NCI-H2196 treated with DMSO at 0.1 percent for 48 hours (cell line): ENCODE data around the gene GALNT13.

Source experiments
- DNase-seq: peaks from one replicate; lab custom pipeline; 2025; ENCODE audit not compliant: unreplicated experiment; lab: John Stamatoyannopoulos, UW

The GALNT13 gene

DNA sequence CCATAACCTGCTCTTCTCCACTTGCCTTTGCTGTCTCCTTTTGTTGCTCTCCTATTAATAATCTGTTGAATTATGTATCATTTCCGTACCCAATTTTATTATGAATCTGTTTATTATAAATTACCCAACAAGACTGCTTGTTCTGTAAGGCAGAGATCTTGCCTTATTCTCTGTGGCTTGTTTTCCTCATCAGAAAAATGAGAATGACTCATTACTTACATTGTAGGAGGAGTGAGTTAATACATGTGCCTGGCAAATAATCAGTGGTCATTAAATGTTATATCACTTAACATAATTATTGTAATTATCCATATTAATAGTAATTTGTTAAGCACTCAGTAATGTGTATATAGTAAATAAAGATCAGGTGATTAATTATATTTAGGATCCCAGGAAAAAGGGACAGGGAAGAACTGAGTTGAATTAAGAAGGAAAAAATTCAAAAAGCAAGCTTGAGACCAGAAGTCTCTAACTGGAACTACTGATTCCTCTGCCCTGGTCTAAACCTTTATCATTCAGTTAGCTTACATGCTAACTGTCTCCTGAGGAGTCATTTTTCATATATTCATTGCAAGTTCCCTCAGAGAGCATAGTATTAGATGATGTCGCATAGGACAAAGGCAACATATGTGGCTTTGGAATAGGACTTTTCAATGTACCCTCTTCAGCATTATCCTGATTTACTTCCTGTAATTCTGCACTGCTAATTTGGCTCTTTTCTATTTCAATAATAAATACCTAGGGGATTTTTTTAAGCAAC lies 335.7 kb downstream of the GALNT13 start:
- DNase-seq = no peak

GRCh38 chr2:154223726-154224125 lies 352.0 kb downstream of the GALNT13 start:
- DNase-seq = no peak

DNA sequence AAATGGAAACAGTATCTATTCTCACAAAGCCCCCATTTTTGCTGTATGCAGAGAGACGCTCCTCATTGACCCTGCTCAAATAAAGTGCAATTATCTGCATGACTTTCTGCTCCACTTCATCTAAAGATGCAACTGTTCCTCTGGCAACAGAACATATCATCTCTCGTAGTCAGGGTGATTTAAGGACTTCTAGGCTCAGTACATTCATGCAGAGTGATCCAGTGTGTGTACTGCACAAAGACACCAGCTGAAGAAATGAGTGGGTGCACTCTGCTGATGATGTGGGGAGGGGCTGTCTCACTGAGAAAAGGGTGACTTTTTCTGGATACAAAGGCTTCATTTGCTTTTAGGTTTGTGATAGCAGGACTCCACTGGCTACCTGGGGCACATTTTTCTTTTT lies 355.2 kb downstream of the GALNT13 start:
- DNase-seq = no peak

DNA sequence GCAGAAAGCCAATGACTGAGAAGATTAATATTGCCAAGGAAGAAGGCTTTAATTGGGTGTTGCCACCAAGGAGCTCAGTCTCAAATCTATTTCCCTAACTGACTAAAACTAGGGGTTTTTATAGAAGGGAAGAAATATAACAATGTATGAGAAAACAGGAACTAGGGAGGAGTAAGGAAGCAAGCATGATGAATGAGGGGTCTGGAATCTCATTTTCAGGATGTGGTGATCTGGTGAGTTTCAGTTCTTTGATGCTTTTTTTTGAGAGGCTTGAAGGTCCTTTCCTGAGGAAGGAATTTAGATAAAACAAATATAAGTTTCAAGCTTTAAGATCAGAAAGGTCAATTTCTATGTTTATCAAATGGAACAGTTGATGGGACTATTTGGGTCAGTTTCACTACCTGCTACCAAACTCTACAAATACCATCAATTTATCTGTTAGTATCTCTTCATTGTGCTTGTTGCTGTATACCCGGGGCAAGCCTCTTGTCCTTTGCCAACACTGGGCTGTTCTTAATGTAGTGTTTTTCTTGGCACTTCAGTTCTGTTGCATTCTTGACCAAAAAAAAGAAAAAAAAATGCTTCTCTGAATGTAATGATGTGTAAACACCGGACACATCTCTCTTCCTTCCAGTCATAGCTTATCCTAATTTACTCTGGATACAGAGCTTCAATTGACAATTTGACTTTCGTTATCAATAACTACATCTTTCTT lies 357.0 kb downstream of the GALNT13 start:
- DNase-seq = no peak

- DNase-seq = no peak
These were observed 358.2 kb downstream of the GALNT13 start for GRCh38 chr2:154229966-154230365.

- no peak for DNase-seq
These were observed 359.3 kb downstream of the GALNT13 start for GRCh38 chr2:154231021-154231420.

GRCh38 chr2:154233231-154233630 lies 361.5 kb downstream of the GALNT13 start:
- no peak for DNase-seq

DNA sequence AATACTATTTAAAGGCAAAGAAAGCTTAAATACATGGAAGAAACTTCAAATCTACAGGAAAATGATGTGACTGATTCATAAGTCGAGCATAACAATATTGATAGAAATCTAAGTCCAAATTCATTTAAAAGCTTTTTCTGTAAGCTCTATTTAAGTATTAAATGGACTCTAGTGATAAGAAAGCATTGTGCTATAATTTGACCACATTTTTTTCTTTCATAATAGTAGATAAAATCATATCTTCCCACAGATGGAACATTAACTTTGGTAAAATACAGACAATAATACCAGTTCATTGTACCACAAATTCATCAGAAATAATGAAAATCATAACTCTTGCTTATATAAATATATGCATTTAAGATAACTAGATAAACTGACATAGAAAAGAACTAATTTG lies 366.5 kb downstream of the GALNT13 start:
- no peak for DNase-seq

- DNase-seq = no peak
These were observed 368.6 kb downstream of the GALNT13 start for GRCh38 chr2:154240316-154240715.

- no peak for DNase-seq
These were observed 369.2 kb downstream of the GALNT13 start for GRCh38 chr2:154240921-154241379.

DNA sequence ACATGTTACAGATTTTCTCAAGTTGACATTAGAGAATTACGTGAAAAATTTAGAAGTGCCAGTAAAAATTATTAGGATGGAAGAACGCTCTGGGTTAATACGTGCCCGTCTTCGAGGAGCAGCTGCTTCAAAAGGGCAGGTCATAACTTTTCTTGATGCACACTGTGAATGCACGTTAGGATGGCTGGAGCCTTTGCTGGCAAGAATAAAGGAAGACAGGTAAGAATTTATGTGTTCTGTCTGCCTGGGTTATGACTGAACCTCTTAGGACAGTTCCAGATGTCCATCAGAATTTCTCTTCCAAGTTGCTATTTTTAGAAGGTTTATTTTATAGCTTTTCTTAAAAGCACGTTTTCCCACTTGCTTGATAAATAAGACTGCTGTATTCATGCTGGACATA lies 371.0 kb downstream of the GALNT13 start:
- DNase-seq = no peak

DNA sequence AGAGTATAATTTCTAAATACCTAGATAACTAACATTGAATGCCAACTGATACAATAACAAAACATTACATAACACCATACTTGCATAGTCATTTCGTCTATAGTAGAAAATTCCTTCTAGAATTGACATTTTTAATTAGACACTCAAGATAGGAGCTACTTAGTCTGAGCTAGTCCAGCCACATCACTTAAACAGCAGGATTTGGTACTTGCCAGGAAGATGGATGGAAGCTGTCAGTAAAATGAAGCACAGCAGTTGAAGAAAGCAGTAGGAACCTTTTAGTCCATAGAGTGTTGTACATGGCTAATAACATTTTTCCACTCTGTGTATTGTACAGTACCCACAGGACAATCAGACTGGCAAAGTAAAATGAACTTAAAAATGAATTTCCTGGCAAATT lies 372.0 kb downstream of the GALNT13 start:
- no peak for DNase-seq

DNA sequence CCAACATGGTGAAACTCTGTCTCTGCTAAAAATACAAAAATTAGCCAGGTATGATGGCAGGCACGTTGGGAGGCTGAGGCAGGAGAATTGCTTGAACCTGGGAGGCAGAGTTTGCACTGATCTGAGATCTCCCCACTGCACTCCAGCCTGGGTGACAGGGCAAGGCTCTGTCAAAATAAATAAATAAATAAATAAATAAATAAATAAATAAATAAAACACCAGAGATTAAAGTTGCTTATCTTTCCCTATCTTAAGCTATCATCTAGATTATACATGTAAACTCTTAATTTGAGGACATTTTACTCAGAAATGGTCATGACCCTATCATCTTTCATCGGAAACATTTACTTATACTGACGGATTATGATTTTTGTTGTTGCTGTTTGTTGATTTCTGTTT lies 373.2 kb downstream of the GALNT13 start:
- DNase-seq = no peak

DNA sequence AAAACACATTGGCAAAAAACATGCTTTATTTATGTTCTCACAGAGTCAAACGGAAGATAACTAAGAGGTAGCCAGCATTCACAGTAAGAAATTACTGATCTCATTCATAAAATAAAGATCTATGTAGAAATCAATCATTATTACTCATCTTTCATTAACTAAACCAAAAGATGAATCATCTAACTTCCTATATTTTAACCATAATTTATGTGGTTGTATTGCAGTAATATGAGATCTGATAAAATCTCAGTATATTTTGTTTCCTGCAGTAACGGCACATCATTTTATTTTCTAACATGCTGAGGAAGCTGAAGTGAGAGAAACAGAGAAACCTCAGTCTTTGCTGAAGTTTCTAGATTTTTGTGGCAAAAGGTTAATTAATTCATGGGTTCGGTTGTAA lies 375.8 kb downstream of the GALNT13 start:
- DNase-seq = no peak

GRCh38 chr2:154256136-154256535 lies 384.4 kb downstream of the GALNT13 start:
- no peak for DNase-seq

DNA sequence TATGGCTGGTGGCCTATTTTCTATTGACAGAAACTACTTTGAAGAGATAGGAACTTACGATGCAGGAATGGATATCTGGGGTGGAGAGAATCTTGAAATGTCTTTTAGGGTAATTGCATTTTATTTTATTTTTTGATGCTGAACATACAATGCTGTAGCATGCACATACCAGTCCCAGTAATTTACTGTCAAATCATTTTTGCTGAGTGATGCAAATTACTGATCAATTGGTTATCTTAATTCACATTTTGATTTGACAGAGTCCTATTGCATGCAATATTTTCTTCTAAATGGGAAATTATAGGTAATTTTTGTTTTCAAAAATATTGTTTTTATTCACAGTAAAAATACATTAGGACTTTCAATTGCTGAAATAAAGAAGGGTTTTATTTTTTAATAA lies 387.3 kb downstream of the GALNT13 start:
- no peak for DNase-seq

- DNase-seq = no peak
These were observed 389.8 kb downstream of the GALNT13 start for GRCh38 chr2:154261473-154262027.

- no peak for DNase-seq
These were observed 391.5 kb downstream of the GALNT13 start for GRCh38 chr2:154263206-154263605.

DNA sequence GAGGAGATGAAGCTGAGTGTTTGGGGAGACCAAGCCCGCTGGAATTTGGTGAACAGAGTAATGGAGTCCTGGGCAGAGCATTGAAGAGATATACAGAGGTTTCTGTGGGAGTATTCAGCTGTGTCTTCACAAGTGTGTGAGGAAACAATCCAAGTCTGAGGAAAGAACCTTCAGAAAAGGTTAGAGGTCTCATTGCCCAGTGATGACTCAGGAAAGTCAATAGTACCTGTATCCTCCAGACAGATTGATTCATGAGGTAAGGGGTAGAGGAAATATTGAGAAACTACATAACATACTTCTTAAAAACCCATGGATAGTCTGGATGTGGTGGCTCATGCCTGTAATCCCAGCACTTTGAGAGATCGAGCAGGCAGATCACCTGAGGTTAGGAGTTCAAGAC lies 392.3 kb downstream of the GALNT13 start:
- no peak for DNase-seq

GRCh38 chr2:154267983-154268382 lies 396.3 kb downstream of the GALNT13 start:
- no peak for DNase-seq

DNA sequence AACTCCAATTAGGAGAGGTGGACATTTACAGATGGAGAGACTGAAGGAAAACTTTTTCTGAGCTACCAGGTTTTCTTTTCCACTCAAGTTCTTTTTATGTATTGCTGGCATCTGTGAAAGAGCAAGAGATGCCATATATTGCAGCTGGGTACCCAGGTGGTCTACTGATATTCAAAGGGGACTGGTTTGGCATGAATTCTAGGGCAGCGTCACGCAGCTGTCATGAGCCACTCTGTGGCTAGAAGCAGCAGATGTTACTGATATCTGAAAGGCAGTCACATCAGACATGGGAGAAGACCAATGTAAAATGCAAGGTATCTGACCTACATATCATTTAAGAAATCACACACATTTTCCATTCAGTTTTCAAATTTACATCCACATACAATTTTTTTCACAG lies 408.8 kb downstream of the GALNT13 start:
- DNase-seq = no peak

DNA sequence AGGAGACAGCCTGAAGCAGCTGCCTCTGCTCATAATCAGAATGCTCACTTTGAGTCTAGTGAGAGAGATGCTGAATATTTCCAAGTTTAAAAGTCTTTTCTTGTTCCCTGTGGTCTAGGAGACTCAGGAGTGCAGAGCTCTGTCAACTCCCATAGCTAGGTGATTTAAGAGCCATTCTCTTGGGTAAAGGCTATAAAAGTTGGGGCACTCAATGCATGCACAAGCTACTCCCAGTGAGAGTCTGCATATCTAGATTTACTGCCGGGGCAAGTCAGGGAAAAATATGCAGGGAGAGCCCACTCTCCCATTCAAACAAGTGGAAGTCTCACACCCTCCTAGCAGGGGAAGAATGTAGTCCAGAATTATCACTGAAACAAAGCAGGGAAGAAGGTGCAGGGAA lies 418.1 kb downstream of the GALNT13 start:
- no peak for DNase-seq
